H9 (cell line): ENCODE results near the gene WIPI1. TPM values are rescaled to one million over a fixed set of nuclear protein-coding genes. Genes with fewer than 3 reads are reported as not detected.

Experiments
- DNase-seq: peaks from one replicate; pipeline ENCODE4 v3.0.0-alpha.2; 2017
- H2AFZ ChIP-seq: one replicate; pipeline ENCODE4 v1.6.1; 2013; ENCODE audit warnings: mild to moderate bottlenecking, low read length, control low read depth, moderate library complexity
- H2AK5ac ChIP-seq: 2 replicates; pipeline ENCODE4 v1.6.1; 2013; ENCODE audit warnings: low read length, control low read depth, mixed read lengths; ENCODE audit not compliant: insufficient read length
- H2BK120ac ChIP-seq: one replicate; pipeline ENCODE4 v1.6.1; 2013; ENCODE audit warnings: low read depth, mild to moderate bottlenecking, low read length, control low read depth, inconsistent platforms; ENCODE audit not compliant: poor library complexity, severe bottlenecking
- H2BK12ac ChIP-seq: 2 replicates; pipeline ENCODE4 v1.6.1; 2013; ENCODE audit warnings: low read length, control low read depth, mixed read lengths, low read depth; ENCODE audit not compliant: insufficient read length
- H2BK15ac ChIP-seq: 2 replicates; pipeline ENCODE4 v1.6.1; 2013; ENCODE audit warnings: low read depth, low read length, control low read depth
- H2BK20ac ChIP-seq: one replicate; pipeline ENCODE4 v1.6.1; 2013; ENCODE audit warnings: low read depth, mild to moderate bottlenecking, low read length, control low read depth, inconsistent platforms; ENCODE audit not compliant: poor library complexity, severe bottlenecking
- H2BK5ac ChIP-seq: 2 replicates; pipeline ENCODE4 v1.6.1; 2013; ENCODE audit warnings: low read length, control low read depth, mixed read lengths; ENCODE audit not compliant: insufficient read length
- H3K14ac ChIP-seq: 2 replicates; pipeline ENCODE4 v1.6.1; 2013; ENCODE audit warnings: low read length, control low read depth; ENCODE audit not compliant: insufficient read depth
- H3K18ac ChIP-seq: 2 replicates; pipeline ENCODE4 v1.6.1; 2013; ENCODE audit warnings: low read depth, mild to moderate bottlenecking, mixed read lengths, low read length, control low read depth; ENCODE audit not compliant: insufficient read length
- H3K23ac ChIP-seq: 2 replicates; pipeline ENCODE4 v1.6.1; 2013; ENCODE audit warnings: low read length, control low read depth, mixed read lengths, low read depth; ENCODE audit not compliant: insufficient read length
- H3K23me2 ChIP-seq: 2 replicates; pipeline ENCODE4 v1.6.1; 2013; ENCODE audit warnings: low read depth, mild to moderate bottlenecking, mixed read lengths, low read length, control low read depth; ENCODE audit not compliant: insufficient read length, poor library complexity, severe bottlenecking
- H3K27ac ChIP-seq: 2 replicates; pipeline ENCODE4 v1.5.1; 2013; ENCODE audit warnings: low read length, control low read depth, mixed read lengths, low read depth; ENCODE audit not compliant: insufficient read length
- H3K27me3 ChIP-seq: 2 replicates; pipeline ENCODE4 v1.6.1; 2013; ENCODE audit warnings: low read length, control low read depth, inconsistent platforms; ENCODE audit not compliant: insufficient read depth
- H3K4ac ChIP-seq: 2 replicates; pipeline ENCODE4 v1.6.1; 2013; ENCODE audit warnings: low read depth, mild to moderate bottlenecking, control low read depth, inconsistent platforms, low read length, moderate library complexity
- H3K4me1 ChIP-seq: 2 replicates; pipeline ENCODE4 v1.6.1; 2013; ENCODE audit warnings: low read length, control low read depth, inconsistent platforms; ENCODE audit not compliant: insufficient read depth
- H3K4me2 ChIP-seq: 2 replicates; pipeline ENCODE4 v1.6.1; 2013; ENCODE audit warnings: low read length, control low read depth, mixed read lengths; ENCODE audit not compliant: insufficient read length, insufficient read depth
- H3K56ac ChIP-seq: 2 replicates; pipeline ENCODE4 v1.6.1; 2013; ENCODE audit warnings: low read depth, mild to moderate bottlenecking, mixed read lengths, low read length, control low read depth; ENCODE audit not compliant: insufficient read length
- H3K79me1 ChIP-seq: 2 replicates; pipeline ENCODE4 v1.6.1; 2013; ENCODE audit warnings: low read depth, mild to moderate bottlenecking, moderate library complexity, low read length, control low read depth, inconsistent platforms; ENCODE audit not compliant: insufficient read depth, poor library complexity, severe bottlenecking
- H3K79me2 ChIP-seq: 2 replicates; pipeline ENCODE4 v1.6.1; 2013; ENCODE audit warnings: low read length, control low read depth, inconsistent platforms; ENCODE audit not compliant: insufficient read depth
- H3K9ac ChIP-seq: 2 replicates; pipeline ENCODE4 v1.6.1; 2013; ENCODE audit warnings: low read length, control low read depth, mixed read lengths; ENCODE audit not compliant: insufficient read length; ENCODE audit errors: extremely low read depth
- H3K9me3 ChIP-seq: one replicate; pipeline ENCODE4 v1.6.1; 2013; ENCODE audit warnings: low read depth, low read length, inconsistent platforms; ENCODE audit not compliant: control insufficient read depth
- H3T11ph ChIP-seq: one replicate; pipeline ENCODE4 v1.6.1; 2013; ENCODE audit warnings: mild to moderate bottlenecking, low read length, control low read depth, inconsistent platforms
- H4K20me1 ChIP-seq: one replicate; pipeline ENCODE4 v1.6.1; 2013; ENCODE audit not compliant: control insufficient read depth, insufficient read length, insufficient read depth
- H4K5ac ChIP-seq: 2 replicates; pipeline ENCODE4 v1.6.1; 2013; ENCODE audit warnings: low read depth, mild to moderate bottlenecking, mixed read lengths, low read length, control low read depth; ENCODE audit not compliant: insufficient read length
- H4K8ac ChIP-seq: replicated peaks from 2 replicates; pipeline ENCODE4 v1.6.1; 2013; ENCODE audit warnings: low read length, control low read depth, mixed read lengths, low read depth; ENCODE audit not compliant: insufficient read length
- H4K91ac ChIP-seq: 2 replicates; pipeline ENCODE4 v1.6.1; 2013; ENCODE audit warnings: low read depth, mild to moderate bottlenecking, moderate library complexity, mixed read lengths, low read length, control low read depth; ENCODE audit not compliant: insufficient read length
- H3K27ac Mint-ChIP-seq, 3 experiments: 2 replicates in 2 of 3; 3 replicates in 1 of 3; pipeline ENCODE4 v1.8.0; 2020 to 2021; ENCODE audit warnings: mixed read lengths in 3 of 3, mild to moderate bottlenecking in 1 of 3, moderate library complexity in 1 of 3
- H3K27me3 Mint-ChIP-seq: 2 replicates; pipeline ENCODE4 v1.8.0; 2021; ENCODE audit warnings: low read depth, mild to moderate bottlenecking, moderate library complexity, mixed read lengths
- H3K36me3 Mint-ChIP-seq, 3 experiments: 2 replicates in 2 of 3; 3 replicates in 1 of 3; pipeline ENCODE4 v1.8.0; 2020 to 2021; ENCODE audit warnings: low read depth in 3 of 3, mixed read lengths in 3 of 3; ENCODE audit not compliant: insufficient read depth in 1 of 3
- H3K4me1 Mint-ChIP-seq, 2 experiments: 2 replicates each; pipeline ENCODE4 v1.8.0; 2020; ENCODE audit warnings: mixed read lengths in 2 of 2
- H3K4me3 Mint-ChIP-seq, 2 experiments: 2 replicates in 1 of 2; 3 replicates in 1 of 2; pipeline ENCODE4 v1.8.0; 2020 to 2021; ENCODE audit warnings: mild to moderate bottlenecking in 2 of 2, mixed read lengths in 2 of 2, moderate library complexity in 1 of 2
- H3K9me3 Mint-ChIP-seq, 2 experiments: 2 replicates in 1 of 2; 3 replicates in 1 of 2; pipeline ENCODE4 v1.8.0; 2020; ENCODE audit warnings: mild to moderate bottlenecking in 2 of 2, mixed read lengths in 2 of 2, moderate library complexity in 1 of 2
- CTCF ChIP-seq: fragments of 200-600 bp; sonication (generic); conservative IDR thresholded peaks from 3 replicates; pipeline ENCODE4 v1.8.0; 2021; ENCODE audit warnings: antibody characterized with exemption, mild to moderate bottlenecking
- WGBS: extraction: QIAGEN DNeasy Blood & Tissue Kit; methylation state at CpG from one replicate; pipeline ENCODE4 v1.1.7; 2013; ENCODE audit warnings: missing lambda C conversion rate, low lambda C conversion rate, mixed read lengths; ENCODE audit not compliant: insufficient read length; ENCODE audit errors: extremely low coverage; 5-methylcytosine and 5-hydroxymethylcytosine counted together
- total RNA-seq: library from RNA; stranded (reverse); gene quantifications from 2 replicates; pipeline ENCODE4 v1.2.1, GENCODE V29; 2021

WIPI1 gene
- total RNA-seq, 1 experiment from 2014 or later, result 15.4 TPM

- Histone ChIP-seq H3K9me3 (no peaks in the 10 kb centered on the region), H2BK15ac (no peak overlapping the region), H3K27ac (no peak overlapping the region), H3K4ac (no peak overlapping the region), H3K4me1 (no peaks in the 10 kb centered on the region), H2BK20ac (no peak overlapping the region), H2BK120ac (no peak overlapping the region), H3K14ac (no peak overlapping the region), H3K18ac (no peak overlapping the region), H4K20me1 (no peaks in the 10 kb centered on the region), H3K56ac (no peak overlapping the region), H3K27me3 (no peaks in the 10 kb centered on the region), H3K4me2 (no peak overlapping the region), H2AFZ (no peak overlapping the region), H2BK5ac (no peak overlapping the region), H4K8ac (no peak overlapping the region), H3K79me1 (no peaks in the 10 kb centered on the region), H4K91ac (no peak overlapping the region), H3K23me2 (no peaks in the 10 kb centered on the region), H3T11ph (no peak overlapping the region), H3K23ac (no peak overlapping the region), H3K9ac (no peak overlapping the region), H2AK5ac (no peak overlapping the region), H2BK12ac (no peak overlapping the region), H3K79me2 (no peaks in the 10 kb centered on the region), H4K5ac (no peak overlapping the region)
- Mint-ChIP-seq H3K36me3 (peaks cover 13 to 45% (median 33%) of the 10 kb centered on the region in 3 experiments; a peak in 6 of 7 replicates), H3K4me1 (peaks cover 5 to 9% of the 10 kb centered on the region in 2 experiments), H3K9me3 (no peaks in the 10 kb centered on the region), H3K4me3 (no peak overlapping the region), H3K27ac (0 out of 7 replicates have a peak overlapping the region, but pooled peaks of 1 of the 3 experiments have one; percentile 2), H3K27me3 (no peaks in the 10 kb centered on the region)
- no CpG with 5 or more reads among the region's 15 CpGs for WGBS
- DNase-seq, result peak; percentile 45
- TF ChIP-seq CTCF, result peak; percentile 66
Observed at GRCh38 chr17:68431661-68432071, 25.6 kb downstream of the WIPI1 start.
